GM10266 (cell line): ENCODE data around the gene FILIP1L.

Experiments used
- DNase-seq: peaks from one replicate; pipeline ENCODE4 v3.0.0; 2012; ENCODE audit errors: extremely low spot score
- TF ChIP-seq, protein P1 (sequence below): IDR thresholded peaks from 2 replicates; pipeline ENCODE4 v1.5.1; 2012; ENCODE audit warnings: mild to moderate bottlenecking, low read depth; ENCODE audit not compliant: control insufficient read depth, insufficient read depth; ENCODE audit errors: missing control alignments

Gene FILIP1L

DNA sequence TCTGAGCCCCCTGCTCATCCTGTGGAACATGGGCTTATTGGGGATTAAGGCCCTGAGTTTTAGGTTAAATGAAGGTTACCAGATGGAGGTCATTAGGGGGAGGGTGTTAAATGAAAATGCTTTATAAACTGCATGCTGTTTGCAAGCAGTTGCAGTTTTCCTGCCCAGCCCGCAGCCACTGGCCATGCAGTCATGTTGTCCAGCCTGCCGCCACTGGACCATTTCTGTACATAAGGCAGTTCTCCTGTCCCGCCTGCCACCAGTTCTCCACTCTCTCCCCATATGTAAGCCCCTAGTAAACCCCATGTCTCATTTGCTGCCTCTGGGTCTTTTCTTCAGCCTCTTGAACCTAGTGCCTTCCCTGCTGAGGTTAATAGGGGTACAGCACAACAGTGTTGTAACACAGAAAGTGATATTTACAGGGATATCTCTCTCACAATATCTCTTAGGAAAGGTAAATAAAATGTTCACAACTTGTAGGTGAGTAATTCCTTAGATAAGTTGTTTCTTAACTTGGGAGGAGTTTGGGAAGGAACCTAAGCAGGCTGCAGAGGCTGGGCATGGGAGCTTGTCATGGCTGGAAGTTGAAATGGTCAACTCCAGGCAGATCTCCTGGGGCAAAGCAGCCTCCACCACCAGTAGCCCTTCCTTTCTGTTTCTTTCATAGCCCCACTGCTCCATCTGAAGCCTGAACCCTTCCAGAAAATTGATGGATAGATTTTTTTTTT is 148.5 kb downstream of the FILIP1L start:
- no peak for DNase-seq
- TF ChIP-seq, protein P1, sequence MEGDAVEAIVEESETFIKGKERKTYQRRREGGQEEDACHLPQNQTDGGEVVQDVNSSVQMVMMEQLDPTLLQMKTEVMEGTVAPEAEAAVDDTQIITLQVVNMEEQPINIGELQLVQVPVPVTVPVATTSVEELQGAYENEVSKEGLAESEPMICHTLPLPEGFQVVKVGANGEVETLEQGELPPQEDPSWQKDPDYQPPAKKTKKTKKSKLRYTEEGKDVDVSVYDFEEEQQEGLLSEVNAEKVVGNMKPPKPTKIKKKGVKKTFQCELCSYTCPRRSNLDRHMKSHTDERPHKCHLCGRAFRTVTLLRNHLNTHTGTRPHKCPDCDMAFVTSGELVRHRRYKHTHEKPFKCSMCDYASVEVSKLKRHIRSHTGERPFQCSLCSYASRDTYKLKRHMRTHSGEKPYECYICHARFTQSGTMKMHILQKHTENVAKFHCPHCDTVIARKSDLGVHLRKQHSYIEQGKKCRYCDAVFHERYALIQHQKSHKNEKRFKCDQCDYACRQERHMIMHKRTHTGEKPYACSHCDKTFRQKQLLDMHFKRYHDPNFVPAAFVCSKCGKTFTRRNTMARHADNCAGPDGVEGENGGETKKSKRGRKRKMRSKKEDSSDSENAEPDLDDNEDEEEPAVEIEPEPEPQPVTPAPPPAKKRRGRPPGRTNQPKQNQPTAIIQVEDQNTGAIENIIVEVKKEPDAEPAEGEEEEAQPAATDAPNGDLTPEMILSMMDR: no peak

DNA sequence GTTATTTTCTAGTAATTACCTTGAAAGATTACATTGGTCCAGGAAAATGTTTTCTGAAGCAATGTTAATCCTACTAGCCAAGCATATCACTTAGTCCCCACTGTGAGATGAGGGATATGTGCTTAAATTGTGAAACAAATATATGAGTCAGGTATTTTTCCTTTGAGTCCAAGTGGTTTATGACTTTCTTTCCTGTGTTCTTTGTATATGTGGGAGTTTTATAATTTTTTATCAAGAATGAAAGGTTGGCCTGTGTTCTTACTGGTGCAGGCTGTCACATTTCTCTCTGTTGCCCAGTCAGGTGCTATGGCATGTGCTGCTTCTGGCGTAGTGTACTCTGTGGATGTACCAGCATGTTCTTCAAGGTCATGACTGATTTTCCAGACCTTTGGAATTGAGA is 149.2 kb downstream of the FILIP1L start:
- DNase-seq: no peak
- TF ChIP-seq, protein P1: no peak

DNA sequence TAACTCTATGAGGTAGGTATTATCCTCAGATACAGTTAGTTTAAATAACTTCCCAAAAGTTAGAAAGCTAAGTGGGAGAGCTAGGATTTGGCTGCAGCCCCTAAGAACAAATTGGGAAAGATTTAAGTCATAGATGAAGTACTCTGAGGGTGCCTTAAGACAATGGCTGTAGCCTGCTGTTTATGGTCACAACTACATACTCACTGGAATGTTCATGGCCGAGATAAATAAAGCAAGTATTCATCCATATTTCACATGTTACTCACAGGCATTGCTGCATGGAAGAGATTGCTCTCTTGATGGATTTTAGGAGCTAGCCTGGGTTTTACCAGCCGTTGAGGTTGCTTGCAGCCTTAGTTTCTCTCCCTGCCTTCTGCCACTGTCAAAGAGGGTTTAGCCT is 151.6 kb downstream of the FILIP1L start:
- TF ChIP-seq, protein P1: no peak
- no peak for DNase-seq

GRCh38 chr3:99961756-99962515 is 152.4 kb downstream of the FILIP1L start:
- TF ChIP-seq, protein P1: no peak
- DNase-seq: no peak

- DNase-seq: no peak
Observed at GRCh38 chr3:99960941-99961340, 153.4 kb downstream of the FILIP1L start.

DNA sequence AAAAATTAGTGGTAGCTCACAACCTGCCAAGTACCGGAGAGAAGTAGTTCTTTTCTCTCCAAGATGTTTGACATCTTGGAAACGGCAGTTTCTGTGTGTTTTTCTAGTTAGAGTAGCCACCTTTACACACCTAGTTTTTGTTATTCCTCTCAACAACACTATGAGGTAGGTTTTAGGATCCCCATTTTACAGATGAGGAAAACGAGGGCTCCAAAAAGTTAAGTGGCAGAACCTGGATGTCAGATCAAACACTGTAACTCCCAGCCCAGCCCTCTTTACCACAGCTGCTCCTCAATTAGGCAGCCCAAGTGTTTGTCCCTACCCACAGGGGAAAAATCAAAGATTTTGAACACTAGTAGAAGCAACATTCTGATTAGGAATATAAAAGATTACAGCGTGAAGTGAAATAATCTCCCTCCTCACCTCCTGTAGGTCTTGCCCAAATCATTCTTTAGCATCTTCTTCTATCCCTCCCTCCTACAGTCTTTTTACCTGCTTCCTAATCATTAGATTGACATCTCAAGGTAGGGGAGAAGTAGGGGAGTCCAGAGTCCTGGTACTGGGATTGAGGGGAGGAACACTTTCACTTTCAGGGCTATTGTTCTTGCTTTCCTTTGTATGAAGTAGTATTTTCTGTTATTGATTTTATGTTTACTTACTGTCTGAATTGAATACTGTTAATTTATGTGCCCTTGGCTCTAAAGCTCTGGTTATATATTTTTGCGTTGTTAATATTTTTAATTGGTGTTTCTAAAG is 154.0 kb downstream of the FILIP1L start:
- no peak for DNase-seq
- TF ChIP-seq, protein P1: no peak

More at GRCh38 chr3:99960941-99961340, 153.4 kb downstream of the FILIP1L start:
- TF ChIP-seq, protein P1: no peak
